HepG2 (cell line): ENCODE measurements around the gene NYAP1. TPM values are rescaled to one million over a fixed set of nuclear protein-coding genes. Genes with fewer than 3 reads are reported as not detected.

Source experiments
- ATF1 ChIP-seq: IDR thresholded peaks from 2 replicates; pipeline ENCODE4 v1.6.1; 2016; ENCODE audit warnings: mild to moderate bottlenecking, control low read depth
- HNF4G ChIP-seq, 2 experiments: sonication (generic) in 1 of 2; formaldehyde crosslinking in 1 of 2; IDR thresholded peaks; 2 replicates each; pipeline versions ENCODE4 v1.4.0 to v1.6.1; 2011 to 2020; ENCODE audit warnings: borderline replicate concordance in 2 of 2, low read depth in 2 of 2, mild to moderate bottlenecking in 2 of 2, low read length in 1 of 2, missing genetic modification reagents in 1 of 2, moderate library complexity in 1 of 2
- HOXA7 ChIP-seq: sonication (generic); formaldehyde crosslinking; IDR thresholded peaks from 2 replicates; pipeline ENCODE4 v1.8.1; 2022; ENCODE audit warnings: mild to moderate bottlenecking, missing genetic modification reagents, moderate library complexity
- IRX3 ChIP-seq: sonication (generic); formaldehyde crosslinking; IDR thresholded peaks from 2 replicates; pipeline ENCODE4 v1.8.1; 2023; ENCODE audit warnings: mild to moderate bottlenecking, low read depth, missing genetic modification reagents, borderline replicate concordance
- JUND ChIP-seq: sonication (generic); formaldehyde crosslinking; IDR thresholded peaks from 2 replicates; pipeline ENCODE4 v1.8.0; 2022; ENCODE audit warnings: mild to moderate bottlenecking, missing genetic modification reagents
- MEIS1 ChIP-seq: sonication (generic); formaldehyde crosslinking; IDR thresholded peaks from 2 replicates; pipeline ENCODE4 v1.9.0; 2021; ENCODE audit warnings: mild to moderate bottlenecking, missing genetic modification reagents, moderate library complexity, borderline replicate concordance
- NAIF1 ChIP-seq: sonication (generic); formaldehyde crosslinking; IDR thresholded peaks from 2 replicates; pipeline ENCODE4 v1.5.0; 2020; ENCODE audit warnings: mild to moderate bottlenecking, missing genetic modification reagents, borderline replicate concordance
- YY1 ChIP-seq: IDR thresholded peaks from 2 replicates; pipeline ENCODE4 v1.6.1; 2011; ENCODE audit warnings: low read length, low read depth, moderate library complexity, mild to moderate bottlenecking; ENCODE audit not compliant: insufficient read depth, insufficient replicate concordance
- ZBTB10 ChIP-seq: sonication (generic); formaldehyde crosslinking; IDR thresholded peaks from 2 replicates; pipeline ENCODE4 v1.4.0; 2020; ENCODE audit warnings: missing genetic modification reagents, borderline replicate concordance
- ZFY ChIP-seq: sonication (generic); formaldehyde crosslinking; IDR thresholded peaks from 2 replicates; pipeline ENCODE4 v1.4.0; 2020; ENCODE audit warnings: missing genetic modification reagents
- ZMYM3 ChIP-seq: sonication (generic); formaldehyde crosslinking; IDR thresholded peaks from 2 replicates; pipeline ENCODE4 v1.5.1; 2020; ENCODE audit warnings: mild to moderate bottlenecking, missing genetic modification reagents
- ZNF326 ChIP-seq: sonication (generic); formaldehyde crosslinking; IDR thresholded peaks from 2 replicates; pipeline ENCODE4 v1.4.0; 2020; ENCODE audit warnings: missing genetic modification reagents, borderline replicate concordance
- ZNF562 ChIP-seq: sonication (generic); formaldehyde crosslinking; IDR thresholded peaks from 2 replicates; pipeline ENCODE4 v1.8.0; 2022; ENCODE audit warnings: missing genetic modification reagents, borderline replicate concordance
- ZNF770 ChIP-seq: sonication (generic); formaldehyde crosslinking; IDR thresholded peaks from 2 replicates; pipeline ENCODE4 v1.5.0; 2020; ENCODE audit warnings: mild to moderate bottlenecking, missing genetic modification reagents
- ZNF784 ChIP-seq: sonication (generic); formaldehyde crosslinking; IDR thresholded peaks from 2 replicates; pipeline ENCODE4 v1.5.1; 2020; ENCODE audit warnings: missing genetic modification reagents, mild to moderate bottlenecking, borderline replicate concordance
- polyA plus RNA-seq, 8 experiments: library from polyadenylated mRNA; depleted of rRNA in 3 of 8; stranded (reverse) in 7 of 8; unstranded in 1 of 8; fragments of >200 nt; fragmentation: Illumina TruSeq in 4 of 8; extraction: Trizol in 4 of 8; gene quantifications; 2 replicates each; pipeline versions ENCODE4 v1.2.1 to v1.2.3, GENCODE V29; 2011 to 2016; ENCODE audit warnings: low read depth in 4 of 8, missing spikeins in 1 of 8, mixed read lengths in 1 of 8; ENCODE audit not compliant: insufficient read depth in 1 of 8
- total RNA-seq, 5 experiments: library from RNA; depleted of rRNA; stranded (reverse); fragments of >200 nt; fragmentation: Illumina TruSeq; extraction: Trizol; gene quantifications; 2 replicates each; pipeline ENCODE4 v1.2.3, GENCODE V29; 2016; ENCODE audit warnings: low read depth in 1 of 5
- TF ChIP-seq, protein P1 (sequence below): sonication (generic); formaldehyde crosslinking; IDR thresholded peaks from 2 replicates; pipeline ENCODE4 v1.5.0; 2020; ENCODE audit warnings: mild to moderate bottlenecking, missing genetic modification reagents

The NYAP1 gene
- total and polyA plus RNA-seq, 2 of the 13 experiments (the other 11 are each of a cell fraction or from before 2014, with no cell fraction given): 0.15 to 0.46 TPM

DNA sequence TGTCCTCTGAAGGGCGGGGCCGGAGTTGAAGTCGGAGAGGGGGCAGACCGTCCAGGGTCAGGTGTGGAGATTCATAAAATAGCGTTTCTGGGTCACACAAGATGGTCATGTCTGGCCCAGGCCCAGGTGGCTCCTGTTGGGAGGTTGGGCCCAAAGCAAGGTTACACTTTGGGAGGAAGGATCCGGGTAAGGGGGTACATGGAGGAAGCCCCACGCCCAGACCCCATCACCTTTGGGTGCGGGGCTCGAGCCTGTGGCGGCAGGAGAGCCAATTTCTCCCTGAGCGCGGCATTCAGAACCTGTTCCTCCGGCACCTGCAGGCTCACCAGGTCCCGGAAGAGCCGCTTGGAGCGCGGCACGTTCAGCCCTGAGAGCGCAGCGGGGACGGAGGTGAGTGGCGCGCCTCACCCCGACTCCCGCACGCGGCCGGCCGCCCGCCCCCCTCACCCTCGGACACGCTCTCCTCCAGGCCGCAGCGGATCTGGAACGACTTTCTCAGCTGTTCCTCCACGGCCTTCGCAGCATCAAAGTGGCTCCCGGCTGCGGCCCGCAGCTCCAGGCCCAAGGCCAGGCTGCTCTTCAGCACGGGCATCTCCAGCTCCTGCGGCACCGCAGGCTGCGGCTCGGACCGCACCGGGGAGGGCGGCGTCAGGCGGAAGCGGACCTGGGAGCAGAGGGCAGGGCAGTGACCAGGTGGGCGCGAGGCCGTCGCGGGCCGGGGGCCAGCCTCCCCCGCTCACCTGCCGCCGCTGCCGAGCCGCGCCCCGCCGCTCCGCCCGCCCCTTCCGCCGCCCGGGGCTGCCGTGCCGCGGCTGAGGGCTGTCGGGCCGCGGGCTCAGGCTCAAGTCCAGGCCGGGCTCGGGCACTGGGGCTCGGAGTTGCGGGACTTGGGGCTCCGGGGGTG lies 48.1 kb upstream of the NYAP1 start (continued):
- TF ChIP-seq, protein P1, sequence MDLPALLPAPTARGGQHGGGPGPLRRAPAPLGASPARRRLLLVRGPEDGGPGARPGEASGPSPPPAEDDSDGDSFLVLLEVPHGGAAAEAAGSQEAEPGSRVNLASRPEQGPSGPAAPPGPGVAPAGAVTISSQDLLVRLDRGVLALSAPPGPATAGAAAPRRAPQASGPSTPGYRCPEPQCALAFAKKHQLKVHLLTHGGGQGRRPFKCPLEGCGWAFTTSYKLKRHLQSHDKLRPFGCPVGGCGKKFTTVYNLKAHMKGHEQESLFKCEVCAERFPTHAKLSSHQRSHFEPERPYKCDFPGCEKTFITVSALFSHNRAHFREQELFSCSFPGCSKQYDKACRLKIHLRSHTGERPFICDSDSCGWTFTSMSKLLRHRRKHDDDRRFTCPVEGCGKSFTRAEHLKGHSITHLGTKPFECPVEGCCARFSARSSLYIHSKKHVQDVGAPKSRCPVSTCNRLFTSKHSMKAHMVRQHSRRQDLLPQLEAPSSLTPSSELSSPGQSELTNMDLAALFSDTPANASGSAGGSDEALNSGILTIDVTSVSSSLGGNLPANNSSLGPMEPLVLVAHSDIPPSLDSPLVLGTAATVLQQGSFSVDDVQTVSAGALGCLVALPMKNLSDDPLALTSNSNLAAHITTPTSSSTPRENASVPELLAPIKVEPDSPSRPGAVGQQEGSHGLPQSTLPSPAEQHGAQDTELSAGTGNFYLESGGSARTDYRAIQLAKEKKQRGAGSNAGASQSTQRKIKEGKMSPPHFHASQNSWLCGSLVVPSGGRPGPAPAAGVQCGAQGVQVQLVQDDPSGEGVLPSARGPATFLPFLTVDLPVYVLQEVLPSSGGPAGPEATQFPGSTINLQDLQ: no peak; the same call in 1 of the 2 replicates
- TF ChIP-seq JUND (CRISPR knock-in tag) (peak; percentile 37; the same call in 1 of the 2 replicates), YY1 (peak; percentile 20), MEIS1 (CRISPR knock-in tag) (0 out of 2 replicates have a peak, but pooled peaks have one; percentile 26), ZNF770 (CRISPR knock-in tag) (no peak), HOXA7 (no peak), ZNF562 (CRISPR knock-in tag) (no peak), HNF4G (IDR thresholded peaks at IDR 0.05; ENCODE audit: borderline replicate concordance, low read depth, low read length) (no peak), HNF4G (CRISPR knock-in tag; IDR thresholded peaks at IDR 0.05; ENCODE audit: borderline replicate concordance, low read depth) (no peak), ZNF326 (no peak), IRX3 (CRISPR knock-in tag) (peak; percentile 58; the same call in 1 of the 2 replicates), NAIF1 (CRISPR knock-in tag) (no peak), ZNF784 (0 out of 2 replicates have a peak, but pooled peaks have one; percentile 0), ZFY (CRISPR knock-in tag) (peak; percentile 64), ZBTB10 (CRISPR knock-in tag) (peak; percentile 44; the same call in 1 of the 2 replicates), ZMYM3 (CRISPR knock-in tag) (no peak), ATF1 (no peak)
